ENCODE measurements around the gene CASP2. TPM values are rescaled to one million over a fixed set of nuclear protein-coding genes. Genes with fewer than 3 reads are reported as not detected.

Gene CASP2
- total RNA-seq, 2 donors from 2014 or later, result 19.6 to 20.2 TPM

DNA sequence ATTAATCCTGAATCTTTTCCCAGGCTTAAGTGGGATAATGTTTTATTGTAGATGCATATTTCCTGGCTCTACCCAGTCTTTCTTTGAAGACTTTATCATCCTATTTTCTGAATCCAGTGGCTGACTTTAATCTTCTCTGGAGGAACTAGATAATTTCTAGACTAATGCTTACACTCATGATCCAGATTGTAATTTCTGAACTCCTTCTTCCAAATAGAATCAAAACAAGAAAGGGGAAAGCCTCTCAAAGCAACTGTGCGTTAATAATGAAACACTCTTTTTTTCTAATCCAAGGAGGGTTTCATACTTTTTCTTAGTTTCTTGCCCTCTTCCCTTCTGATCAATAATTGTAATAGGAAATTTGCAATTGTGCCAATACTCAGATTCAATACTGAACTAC is 16.9 kb upstream of the CASP2 start:
- Histone ChIP-seq H3K27me3 (replicated peaks; ENCODE audit: insufficient read depth) (no peaks in the 10 kb centered on the region), H3K9me3 (no peaks in the 10 kb centered on the region), H3K36me3 (peaks cover 0 to 12% of the 10 kb centered on the region in 2 donors), H3K4me1 (replicated peaks) (no peaks in the 10 kb centered on the region), H3K27ac (no peak overlapping the region), H3K4me3 (no peak overlapping the region)
- intact Hi-C loops (cut with DNase I), result no loop called here
- no peak for DNase-seq (ENCODE audit: low spot score)
- 83% methylated on average over 1 of the region's 1 CpG for WGBS
- TF ChIP-seq POLR2A (IDR thresholded peaks at IDR 0.05), result no peak
- no peak for TF ChIP-seq POLR2AphosphoS5 (IDR thresholded peaks at IDR 0.05)
- no peak for TF ChIP-seq CTCF (IDR thresholded peaks at IDR 0.05)

- Histone ChIP-seq H3K27me3 (replicated peaks; ENCODE audit: insufficient read depth) (no peaks in the 10 kb centered on the region), H3K4me3 (no peak overlapping the region), H3K27ac (no peak overlapping the region), H3K4me1 (replicated peaks) (no peaks in the 10 kb centered on the region), H3K9me3 (no peaks in the 10 kb centered on the region), H3K36me3 (peaks cover 0 to 4% of the 10 kb centered on the region in 2 donors)
- WGBS, result 90% methylated on average over 2 of the region's 2 CpGs
- TF ChIP-seq POLR2AphosphoS5 (IDR thresholded peaks at IDR 0.05), result no peak
- intact Hi-C loops (cut with DNase I), result no loop called here
- DNase-seq (ENCODE audit: low spot score), result no peak
These were observed 15.3 kb upstream of the CASP2 start for GRCh38 chr7:143272871-143273270.

DNA sequence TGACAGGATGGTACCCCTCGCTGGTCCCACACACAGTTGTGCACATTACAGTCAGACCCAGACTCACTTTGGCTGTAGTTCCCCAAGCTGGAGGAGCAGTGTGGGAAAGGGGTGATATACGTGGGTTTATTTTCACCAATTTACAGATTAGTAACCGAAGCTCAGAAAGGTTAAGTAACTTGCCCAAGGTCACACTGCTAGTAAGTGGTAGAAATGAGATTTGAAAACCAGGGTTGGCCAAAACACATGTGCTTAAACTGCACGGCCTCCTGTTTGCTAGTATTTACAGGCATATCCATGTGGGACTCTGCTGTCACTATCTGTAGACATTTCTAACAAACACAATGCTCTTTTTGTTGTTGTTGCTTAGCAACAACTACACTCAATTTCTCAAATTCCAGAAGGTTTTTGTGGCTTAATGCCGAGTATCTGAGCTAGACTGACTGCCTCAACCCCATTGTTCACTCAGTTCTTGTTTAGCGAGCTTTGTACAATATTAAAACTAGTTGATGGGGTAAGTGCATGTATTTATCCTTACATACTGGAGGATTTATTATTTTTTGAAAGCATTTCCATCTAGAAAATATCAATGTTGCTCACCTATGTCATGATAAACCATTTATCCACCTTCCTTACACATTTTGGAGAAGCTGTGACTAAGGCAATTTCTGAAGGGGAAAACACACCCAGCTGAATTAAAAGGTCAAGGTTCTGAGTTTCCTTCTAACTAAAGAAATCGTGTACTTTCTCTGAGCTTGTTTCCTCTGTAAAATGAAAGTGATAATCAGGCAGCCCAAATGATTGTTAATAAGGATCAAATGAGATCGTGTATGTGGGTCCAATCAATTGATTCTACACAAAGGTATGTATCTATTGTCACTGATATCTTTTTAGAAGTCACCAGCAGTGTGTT is 8.7 kb upstream of the CASP2 start:
- DNase-seq (ENCODE audit: low spot score), result peak; percentile 40
- no peak overlapping the region for H3K4me3 ChIP-seq
- H3K36me3 ChIP-seq, result no peaks in the 10 kb centered on the region
- H3K4me1 ChIP-seq (replicated peaks), result no peaks in the 10 kb centered on the region
- intact Hi-C loops (cut with DNase I), result no loop called here
- TF ChIP-seq CTCF (IDR thresholded peaks at IDR 0.05) (no peak), POLR2AphosphoS5 (IDR thresholded peaks at IDR 0.05) (peak; percentile 66), POLR2A (IDR thresholded peaks at IDR 0.05) (no peak)
- H3K27ac ChIP-seq, result peak overlapping the region; percentile 36 to 41
- 31% methylated on average over 8 of the region's 8 CpGs for WGBS
- H3K9me3 ChIP-seq, result no peaks in the 10 kb centered on the region
- H3K27me3 ChIP-seq (replicated peaks; ENCODE audit: insufficient read depth), result no peaks in the 10 kb centered on the region

GRCh38 chr7:143280160-143280559 is 8.0 kb upstream of the CASP2 start:
- no peaks in the 10 kb centered on the region for H3K4me1 ChIP-seq (replicated peaks)

DNA sequence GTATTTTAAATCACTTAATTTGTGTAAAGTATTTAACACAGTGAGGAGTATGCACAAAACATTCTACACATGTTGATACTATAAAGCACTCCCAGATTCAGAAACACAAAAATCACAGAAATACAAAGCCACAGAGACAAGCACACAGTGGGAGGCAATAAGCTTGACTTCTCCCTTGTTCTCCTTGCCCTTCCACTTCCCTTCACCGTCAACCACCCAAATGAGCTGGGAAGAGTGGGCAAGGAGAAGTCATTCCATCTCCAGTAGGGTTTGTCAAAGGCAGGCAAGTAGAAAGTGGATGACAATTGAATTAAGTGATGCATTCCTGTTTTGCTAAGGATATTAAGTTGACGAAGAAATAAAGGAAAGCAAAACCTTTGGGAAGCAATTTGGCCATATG is 7.6 kb upstream of the CASP2 start:
- H3K36me3 ChIP-seq, result no peaks in the 10 kb centered on the region
- TF ChIP-seq POLR2AphosphoS5 (IDR thresholded peaks at IDR 0.05) (no peak), CTCF (IDR thresholded peaks at IDR 0.05) (no peak), POLR2A (IDR thresholded peaks at IDR 0.05) (no peak)
- no peak overlapping the region for H3K27ac ChIP-seq
- no peaks in the 10 kb centered on the region for H3K27me3 ChIP-seq (replicated peaks; ENCODE audit: insufficient read depth)
- intact Hi-C loops (cut with DNase I), result no loop called here
- no peaks in the 10 kb centered on the region for H3K9me3 ChIP-seq
- H3K4me1 ChIP-seq (replicated peaks), result no peaks in the 10 kb centered on the region
- WGBS, result 91% methylated on average over 2 of the region's 2 CpGs
- no peak for DNase-seq (ENCODE audit: low spot score)
- H3K4me3 ChIP-seq, result no peak overlapping the region

More at GRCh38 chr7:143280160-143280559, 8.0 kb upstream of the CASP2 start:
- H3K27ac ChIP-seq, result peak overlapping the region; percentile 36 to 41
- H3K27me3 ChIP-seq (replicated peaks; ENCODE audit: insufficient read depth), result no peaks in the 10 kb centered on the region
- 63% methylated on average over 1 of the region's 1 CpG for WGBS
- TF ChIP-seq CTCF (IDR thresholded peaks at IDR 0.05), result no peak
- DNase-seq (ENCODE audit: low spot score), result no peak
- no peak overlapping the region for H3K4me3 ChIP-seq
- no peaks in the 10 kb centered on the region for H3K9me3 ChIP-seq
- intact Hi-C loops (cut with DNase I), result no loop called here
- no peaks in the 10 kb centered on the region for H3K36me3 ChIP-seq
